Uterus (tissue), 4 donors: Measurements from ENCODE around the gene ANKRD22. TPM values are rescaled to one million over a fixed set of nuclear protein-coding genes. Genes with fewer than 3 reads are reported as not detected.

Experiments
- DNase-seq, 2 donors: peaks; one replicate each; pipeline ENCODE4 v3.0.0-alpha.2; 2019 to 2020
- H3K27ac ChIP-seq, 2 donors: fragments of 200-600 bp; sonication (generic); 1 replicate in 1 of 2; 2 replicates in 1 of 2; pipeline ENCODE4 v1.5.1; 2016 to 2018
- H3K27me3 ChIP-seq, 2 donors: fragments of 200-600 bp; sonication (generic); one replicate each; pipeline ENCODE4 v1.5.1; 2018 to 2019; ENCODE audit warnings: control low read depth in 1 of 2
- H3K36me3 ChIP-seq, 2 donors: fragments of 200-600 bp; sonication (generic); one replicate each; pipeline ENCODE4 v1.5.1; 2019; ENCODE audit warnings: control low read depth in 1 of 2
- H3K4me1 ChIP-seq, 2 donors: fragments of 200-600 bp; sonication (generic); one replicate each; pipeline ENCODE4 v1.5.1; 2018 to 2019; ENCODE audit warnings: control low read depth in 1 of 2
- H3K4me3 ChIP-seq, 2 donors: fragments of 200-600 bp; sonication (generic); 1 replicate in 1 of 2; 2 replicates in 1 of 2; pipeline ENCODE4 v1.5.1; 2018 to 2019; ENCODE audit warnings: mild to moderate bottlenecking in 1 of 2
- H3K9me3 ChIP-seq, 2 donors: fragments of 200-600 bp; sonication (generic); one replicate each; pipeline ENCODE4 v1.5.1; 2019; ENCODE audit warnings: control low read depth in 1 of 2
- POLR2A ChIP-seq, 2 donors: fragments of 450-650 bp; IDR thresholded peaks; one replicate each; pipeline ENCODE4 v1.6.1; 2016; ENCODE audit warnings: antibody characterized with exemption in 2 of 2, mild to moderate bottlenecking in 1 of 2, moderate library complexity in 1 of 2
- intact Hi-C: fragments of 100-400 bp; cut with DNase I; formaldehyde crosslinking; loops from one replicate; pipeline ENCODE4 v1.15.1; 2023; ENCODE audit warnings: low total_unique reads
- total RNA-seq, 4 donors: library from RNA; depleted of rRNA in 3 of 4; stranded (reverse); fragments of >200 nt in 3 of 4; gene quantifications; one replicate each; pipeline versions ENCODE4 v1.1.0 to v1.2.4, GENCODE V29; 2014 to 2023
- TF ChIP-seq, protein P1 (sequence below), 4 experiments: fragments of 200-600 bp in 2 of 4; fragments of 450-650 bp in 2 of 4; sonication (generic) in 2 of 4; IDR thresholded peaks; one replicate each; pipeline ENCODE4 v1.5.1; 2016 to 2019; ENCODE audit warnings: antibody characterized with exemption in 4 of 4, mild to moderate bottlenecking in 2 of 4, moderate library complexity in 1 of 4
- donor health status: DM: yes; HTN: yes; CAD: no.

Gene ANKRD22
- total RNA-seq, 4 donors from 2014 or later: 0.48 TPM; not detected in 3

DNA sequence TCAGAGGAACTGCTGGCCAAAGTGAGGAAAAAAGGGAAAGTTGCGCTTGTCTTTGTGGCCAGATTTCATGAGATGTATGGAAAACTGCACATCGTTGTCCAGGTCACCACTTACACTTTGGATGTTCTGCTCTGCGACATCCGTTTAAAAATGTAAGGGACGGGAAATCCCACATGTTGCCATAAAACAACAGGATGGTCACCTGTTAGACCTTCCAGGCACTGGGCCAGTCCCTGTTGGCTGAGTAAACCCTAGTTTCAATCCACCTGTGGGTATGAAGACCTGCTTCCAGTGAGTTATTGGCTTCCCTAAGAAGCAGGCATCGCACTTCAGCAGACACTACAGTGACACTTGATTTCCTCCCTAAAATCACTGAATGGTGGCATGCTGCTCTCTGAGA, 25.7 kb upstream of the ANKRD22 start:
- intact Hi-C loops: no loop called here
- Histone ChIP-seq H3K4me1 (peaks cover 0 to 7% of the 10 kb centered on the region in 2 donors), H3K27ac (no peak overlapping the region), H3K27me3 (no peaks in the 10 kb centered on the region), H3K4me3 (no peak overlapping the region), H3K9me3 (no peaks in the 10 kb centered on the region), H3K36me3 (no peaks in the 10 kb centered on the region)
- no peak for DNase-seq
- TF ChIP-seq, protein P1, sequence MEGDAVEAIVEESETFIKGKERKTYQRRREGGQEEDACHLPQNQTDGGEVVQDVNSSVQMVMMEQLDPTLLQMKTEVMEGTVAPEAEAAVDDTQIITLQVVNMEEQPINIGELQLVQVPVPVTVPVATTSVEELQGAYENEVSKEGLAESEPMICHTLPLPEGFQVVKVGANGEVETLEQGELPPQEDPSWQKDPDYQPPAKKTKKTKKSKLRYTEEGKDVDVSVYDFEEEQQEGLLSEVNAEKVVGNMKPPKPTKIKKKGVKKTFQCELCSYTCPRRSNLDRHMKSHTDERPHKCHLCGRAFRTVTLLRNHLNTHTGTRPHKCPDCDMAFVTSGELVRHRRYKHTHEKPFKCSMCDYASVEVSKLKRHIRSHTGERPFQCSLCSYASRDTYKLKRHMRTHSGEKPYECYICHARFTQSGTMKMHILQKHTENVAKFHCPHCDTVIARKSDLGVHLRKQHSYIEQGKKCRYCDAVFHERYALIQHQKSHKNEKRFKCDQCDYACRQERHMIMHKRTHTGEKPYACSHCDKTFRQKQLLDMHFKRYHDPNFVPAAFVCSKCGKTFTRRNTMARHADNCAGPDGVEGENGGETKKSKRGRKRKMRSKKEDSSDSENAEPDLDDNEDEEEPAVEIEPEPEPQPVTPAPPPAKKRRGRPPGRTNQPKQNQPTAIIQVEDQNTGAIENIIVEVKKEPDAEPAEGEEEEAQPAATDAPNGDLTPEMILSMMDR (IDR thresholded peaks at IDR 0.05): no peak
- no peak for TF ChIP-seq POLR2A (IDR thresholded peaks at IDR 0.05)

DNA sequence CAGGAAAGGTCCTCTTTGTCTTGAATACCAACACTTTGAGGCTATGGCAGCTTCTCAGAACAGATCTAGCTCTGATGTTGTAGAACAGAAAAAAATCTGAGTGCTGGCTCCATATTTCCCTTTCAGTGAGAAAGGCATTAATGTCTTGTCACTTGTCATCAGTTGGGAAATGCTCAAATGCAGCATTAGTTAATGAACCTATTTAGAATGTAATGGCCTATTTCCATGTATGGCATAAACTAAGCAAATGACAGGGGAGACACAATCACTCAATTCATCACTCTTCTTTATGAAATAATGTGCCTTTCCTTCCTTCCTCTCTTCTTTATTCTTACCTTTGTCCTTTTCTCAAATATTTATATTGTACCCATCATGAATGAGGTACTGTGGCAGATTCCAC, 23.4 kb upstream of the ANKRD22 start:
- TF ChIP-seq, protein P1 (IDR thresholded peaks at IDR 0.05): no peak
- TF ChIP-seq POLR2A (IDR thresholded peaks at IDR 0.05): no peak
- H3K36me3 ChIP-seq: no peaks in the 10 kb centered on the region
- no peak overlapping the region for H3K27ac ChIP-seq
- no peak for DNase-seq
- intact Hi-C loops: no loop called here
- H3K27me3 ChIP-seq: no peaks in the 10 kb centered on the region
- no peak overlapping the region for H3K4me3 ChIP-seq
- H3K9me3 ChIP-seq: no peaks in the 10 kb centered on the region
- H3K4me1 ChIP-seq: peaks cover 0 to 7% of the 10 kb centered on the region in 2 donors

DNA sequence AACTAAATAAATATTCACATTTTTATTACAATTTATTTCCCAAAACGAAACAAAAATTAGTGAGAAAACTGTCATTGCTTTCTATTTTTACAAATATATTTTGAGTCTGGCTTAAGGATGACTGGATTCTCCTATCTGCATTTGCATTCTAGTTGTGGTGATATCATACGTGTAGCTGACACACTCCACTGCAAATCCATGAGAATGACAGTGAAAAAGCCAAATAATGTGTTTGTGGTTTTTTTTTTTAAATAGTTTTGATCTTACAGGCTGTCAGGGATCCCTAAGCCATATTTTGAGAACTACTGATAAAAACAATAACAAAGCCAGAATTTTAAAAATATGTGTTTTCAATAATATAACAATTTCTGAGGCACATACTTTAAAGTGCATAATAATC, 22.6 kb upstream of the ANKRD22 start:
- Histone ChIP-seq H3K27me3 (no peaks in the 10 kb centered on the region), H3K27ac (no peak overlapping the region), H3K4me1 (peaks cover 0 to 3% of the 10 kb centered on the region in 2 donors), H3K9me3 (no peaks in the 10 kb centered on the region), H3K36me3 (no peaks in the 10 kb centered on the region), H3K4me3 (no peak overlapping the region)
- intact Hi-C loops: no loop called here
- DNase-seq: no peak
- TF ChIP-seq POLR2A (IDR thresholded peaks at IDR 0.05): no peak

DNA sequence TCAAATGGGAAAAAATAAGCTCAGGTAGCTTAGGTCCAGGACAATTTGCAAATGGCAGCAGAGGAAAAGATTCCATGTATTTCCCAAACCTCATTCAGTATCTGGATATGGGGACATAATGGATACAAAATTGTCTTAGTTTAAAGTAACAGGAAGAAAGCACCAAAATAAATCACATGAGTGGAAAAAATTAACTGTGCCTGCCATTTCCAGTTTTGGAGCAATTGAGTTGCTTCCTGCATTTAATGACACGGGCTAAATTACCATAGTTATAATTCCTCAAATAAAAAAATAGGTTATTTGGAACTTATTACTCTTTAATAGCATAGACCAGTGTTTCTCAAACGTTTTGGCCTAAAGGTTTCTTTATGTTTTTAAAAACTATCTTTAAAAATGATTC, 22.1 kb upstream of the ANKRD22 start:
- no peak for DNase-seq
- TF ChIP-seq, protein P1 (IDR thresholded peaks at IDR 0.05): no peak
- Histone ChIP-seq H3K4me3 (no peak overlapping the region), H3K27me3 (no peaks in the 10 kb centered on the region), H3K4me1 (no peaks in the 10 kb centered on the region), H3K36me3 (no peaks in the 10 kb centered on the region), H3K9me3 (no peaks in the 10 kb centered on the region), H3K27ac (no peak overlapping the region)
- intact Hi-C loops: no loop called here

DNA sequence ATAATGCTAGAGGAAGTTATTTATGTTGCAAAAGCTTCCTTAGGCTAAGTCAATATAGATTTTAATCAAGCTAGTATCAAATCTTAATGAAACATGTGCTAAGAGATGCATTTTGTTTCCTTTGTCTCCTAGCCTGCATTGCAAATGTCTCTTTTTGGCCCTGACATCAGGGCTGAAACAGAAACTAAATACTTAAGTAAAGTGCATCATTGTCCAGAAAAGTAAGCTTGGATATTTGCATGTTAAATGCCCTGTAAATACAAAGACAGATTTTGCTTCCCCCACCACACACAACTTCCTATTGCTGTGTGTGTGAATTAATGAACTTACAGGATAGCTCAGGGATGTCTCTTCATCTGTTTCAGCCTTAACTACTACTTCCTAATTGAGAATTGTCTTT, 18.4 kb upstream of the ANKRD22 start:
- Histone ChIP-seq H3K27ac (no peak overlapping the region), H3K9me3 (no peaks in the 10 kb centered on the region), H3K27me3 (no peaks in the 10 kb centered on the region), H3K36me3 (no peaks in the 10 kb centered on the region), H3K4me1 (no peaks in the 10 kb centered on the region), H3K4me3 (no peak overlapping the region)
- TF ChIP-seq, protein P1 (IDR thresholded peaks at IDR 0.05): no peak
- no peak for TF ChIP-seq POLR2A (IDR thresholded peaks at IDR 0.05)
- no peak for DNase-seq
- intact Hi-C loops: no loop called here

DNA sequence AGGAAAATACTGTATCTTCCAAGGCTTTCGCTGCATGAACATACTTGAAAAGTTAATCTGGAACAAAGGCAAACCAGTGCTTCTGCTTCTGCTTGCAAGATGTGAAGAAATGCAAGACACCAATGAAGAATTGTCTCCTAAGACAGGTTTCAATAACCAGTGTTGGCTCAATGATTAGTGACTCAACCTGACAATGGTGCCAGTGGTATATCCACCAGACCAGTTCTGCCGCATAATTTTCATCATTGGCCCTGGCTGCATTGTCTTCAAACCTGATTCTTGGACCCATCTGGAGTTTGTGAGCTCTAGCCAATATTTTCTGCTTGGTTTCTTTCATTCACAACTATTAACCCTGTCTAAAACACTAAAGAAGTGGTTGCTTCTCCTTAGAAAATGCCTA, 14.8 kb upstream of the ANKRD22 start:
- no peaks in the 10 kb centered on the region for H3K36me3 ChIP-seq
- intact Hi-C loops: no loop called here
- H3K9me3 ChIP-seq: no peaks in the 10 kb centered on the region
- no peak for DNase-seq
- H3K27me3 ChIP-seq: no peaks in the 10 kb centered on the region
- H3K27ac ChIP-seq: no peak overlapping the region
- H3K4me1 ChIP-seq: no peaks in the 10 kb centered on the region
- TF ChIP-seq POLR2A (IDR thresholded peaks at IDR 0.05): no peak
- TF ChIP-seq, protein P1 (IDR thresholded peaks at IDR 0.05): no peak
- no peak overlapping the region for H3K4me3 ChIP-seq
